ENCODE data around the gene PRPS1. TPM values are rescaled to one million over a fixed set of nuclear protein-coding genes. Genes with fewer than 3 reads are reported as not detected.

PRPS1 gene
- total and polyA plus RNA-seq, 4 donors = 13.3 to 32.2 (median 26.1) TPM

- TF ChIP-seq RAD21 (IDR thresholded peaks at IDR 0.05) (no peak), TAF1 (conservative IDR thresholded peaks at IDR 0.05) (no peak), MAX (IDR thresholded peaks at IDR 0.05) (no peak), NR2F2 (IDR thresholded peaks at IDR 0.05) (no peak), SP1 (IDR thresholded peaks at IDR 0.05) (no peak), EGR1 (IDR thresholded peaks at IDR 0.05; ENCODE audit: low read depth in 2 of 2) (no peak), HNF4G (IDR thresholded peaks at IDR 0.05) (no peak), ZBTB33 (IDR thresholded peaks at IDR 0.05) (no peak), REST (IDR thresholded peaks at IDR 0.05) (no peak), JUND (IDR thresholded peaks at IDR 0.05) (no peak), HNF4A (conservative IDR thresholded peaks at IDR 0.05) (no peak), RXRA (IDR thresholded peaks at IDR 0.05) (no peak), CTCF (IDR thresholded peaks at IDR 0.05; ENCODE audit: low read depth, low read length, missing input control) (no peak)
- Histone ChIP-seq H3K4me3 (ENCODE audit: low read depth in 1 of 3, low read length in 3 of 3) (no peak overlapping the region), H3K9ac (ENCODE audit: low read depth in 1 of 2, low read length in 2 of 2) (no peak overlapping the region), H3K36me3 (ENCODE audit: control insufficient read depth in 4 of 4, insufficient read depth in 3 of 4, low read depth in 1 of 4, low read length in 3 of 4) (no peaks in the 10 kb centered on the region), H3K9me3 (ENCODE audit: control insufficient read depth in 4 of 4, low read length in 3 of 4) (no peaks in the 10 kb centered on the region), H3K27me3 (ENCODE audit: control insufficient read depth in 4 of 4, insufficient read depth in 4 of 4, low read length in 3 of 4) (no peaks in the 10 kb centered on the region), H3K4me1 (ENCODE audit: control insufficient read depth in 4 of 4, insufficient read depth in 4 of 4, low read length in 3 of 4) (peaks cover 5 to 25% (median 11%) of the 10 kb centered on the region in 4 donors), H3K27ac (ENCODE audit: low read depth in 1 of 2, low read length in 2 of 2) (no peak overlapping the region)
- WGBS = 90% methylated on average over 8 of the region's 8 CpGs
- no peak for DNase-seq (ENCODE audit: low spot score)
These were observed 50.8 kb downstream of the PRPS1 start for GRCh38 chrX:107678957-107679740.

- Histone ChIP-seq H3K36me3 (ENCODE audit: control insufficient read depth in 4 of 4, insufficient read depth in 3 of 4, low read depth in 1 of 4, low read length in 3 of 4) (no peaks in the 10 kb centered on the region), H3K4me1 (ENCODE audit: control insufficient read depth in 4 of 4, insufficient read depth in 4 of 4, low read length in 3 of 4) (peaks cover 2 to 14% (median 6%) of the 10 kb centered on the region in 4 donors), H3K4me3 (ENCODE audit: low read depth in 1 of 3, low read length in 3 of 3) (no peak overlapping the region), H3K9me3 (ENCODE audit: control insufficient read depth in 4 of 4, low read length in 3 of 4) (no peaks in the 10 kb centered on the region), H3K9ac (ENCODE audit: low read depth in 1 of 2, low read length in 2 of 2) (no peak overlapping the region), H3K27me3 (ENCODE audit: control insufficient read depth in 4 of 4, insufficient read depth in 4 of 4, low read length in 3 of 4) (no peaks in the 10 kb centered on the region), H3K27ac (ENCODE audit: low read depth in 1 of 2, low read length in 2 of 2) (no peak overlapping the region)
- WGBS = 93% methylated on average over 3 of the region's 3 CpGs
- DNase-seq (ENCODE audit: low spot score) = no peak
- TF ChIP-seq FOXA1 (IDR thresholded peaks at IDR 0.05) (no peak), SP1 (IDR thresholded peaks at IDR 0.05) (no peak), ZBTB33 (IDR thresholded peaks at IDR 0.05) (no peak), YY1 (IDR thresholded peaks at IDR 0.05) (no peak), GABPA (IDR thresholded peaks at IDR 0.05 in 1 of 2, conservative IDR thresholded peaks at IDR 0.05 in 1 of 2) (no peak), RXRA (IDR thresholded peaks at IDR 0.05) (no peak), JUND (IDR thresholded peaks at IDR 0.05) (no peak), HNF4G (IDR thresholded peaks at IDR 0.05) (no peak), HNF4A (conservative IDR thresholded peaks at IDR 0.05) (no peak), REST (IDR thresholded peaks at IDR 0.05) (no peak), ATF3 (IDR thresholded peaks at IDR 0.05) (no peak), EGR1 (IDR thresholded peaks at IDR 0.05; ENCODE audit: low read depth in 2 of 2) (no peak)
These were observed 53.9 kb downstream of the PRPS1 start for GRCh38 chrX:107682256-107682655.

Data from liver (tissue), 9 donors.